Erythroblast (primary cell): ENCODE measurements around the gene KCNIP3.

ENCODE experiments used
- GATA1 ChIP-seq: IDR thresholded peaks from 2 replicates; pipeline ENCODE4 v1.6.1; 2011; ENCODE audit warnings: low read depth, mild to moderate bottlenecking, control low read depth, low read length, moderate library complexity
- POLR2A ChIP-seq: IDR thresholded peaks from 2 replicates; pipeline ENCODE4 v1.6.1; 2011; ENCODE audit warnings: mild to moderate bottlenecking, low read length

DNA sequence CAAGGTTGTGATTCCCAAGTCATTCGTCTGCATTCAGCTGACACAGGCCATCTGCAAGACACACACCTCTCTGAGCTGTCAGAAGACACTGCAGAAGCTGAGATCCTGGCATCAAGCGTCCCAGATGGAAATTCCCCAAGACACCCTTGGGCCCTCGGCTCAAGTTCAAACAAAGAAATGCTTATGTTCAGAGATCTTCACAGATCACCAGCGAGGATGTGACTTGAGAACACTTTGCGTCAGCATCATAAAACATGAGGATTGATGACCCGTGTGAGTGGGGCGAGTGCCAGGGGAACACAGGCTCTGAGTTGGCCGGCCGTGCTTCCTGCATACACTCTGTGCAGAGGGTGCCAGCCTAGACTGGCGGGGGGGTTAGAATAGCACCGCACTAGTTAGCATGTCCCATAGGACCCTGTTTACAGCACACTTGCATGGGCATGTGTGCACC is 36.8 kb downstream of the KCNIP3 start:
- TF ChIP-seq POLR2A = no peak
- TF ChIP-seq GATA1 = no peak
